SJSA1 (cell line): Measurements from ENCODE around the gene RASSF7. TPM values are rescaled to one million over a fixed set of nuclear protein-coding genes. Genes with fewer than 3 reads are reported as not detected.

Experiments used
- DNase-seq, 2 experiments: peaks; one replicate each; pipeline ENCODE4 v3.0.0-alpha.2; 2015 to 2020; ENCODE audit warnings: low spot score in 2 of 2, low read depth in 1 of 2
- H3K27ac ChIP-seq: fragments of 250-450 bp; sonication (Bioruptor Pico); 2 replicates; pipeline ENCODE4 v1.5.1; 2020; ENCODE audit warnings: mild to moderate bottlenecking, moderate library complexity
- H3K27me3 ChIP-seq: fragments of 250-450 bp; sonication (Bioruptor Pico); replicated peaks from 2 replicates; pipeline ENCODE4 v1.5.1; 2020; ENCODE audit warnings: mild to moderate bottlenecking, moderate library complexity
- H3K36me3 ChIP-seq: fragments of 250-450 bp; sonication (Bioruptor Pico); 2 replicates; pipeline ENCODE4 v1.5.1; 2020; ENCODE audit warnings: mild to moderate bottlenecking
- H3K4me1 ChIP-seq: fragments of 250-450 bp; sonication (Bioruptor Pico); replicated peaks from 2 replicates; pipeline ENCODE4 v1.6.1; 2021; ENCODE audit warnings: mild to moderate bottlenecking
- H3K4me3 ChIP-seq: fragments of 250-450 bp; sonication (Bioruptor Pico); 2 replicates; pipeline ENCODE4 v1.5.1; 2020; ENCODE audit warnings: mild to moderate bottlenecking
- H3K9me3 ChIP-seq: fragments of 250-450 bp; sonication (Bioruptor Pico); replicated peaks from 2 replicates; pipeline ENCODE4 v1.5.1; 2020; ENCODE audit warnings: mild to moderate bottlenecking
- total RNA-seq: library from RNA; depleted of rRNA; stranded (reverse); fragments of >200 nt; shearing (Covaris generic); gene quantifications from 2 replicates; pipeline ENCODE4 v1.2.3, GENCODE V29; 2014

Gene RASSF7
- total RNA-seq, 1 experiment from 2014 or later: 16.4 TPM

- Histone ChIP-seq H3K4me3 (no peak overlapping the region), H3K27me3 (no peaks in the 10 kb centered on the region), H3K4me1 (no peaks in the 10 kb centered on the region), H3K36me3 (peaks cover 24% of the 10 kb centered on the region), H3K27ac (no peak overlapping the region), H3K9me3 (no peaks in the 10 kb centered on the region)
- no peak for DNase-seq
Measured at GRCh38 chr11:586376-587316, 25.9 kb downstream of the RASSF7 start.

GRCh38 chr11:587546-587945, 26.8 kb downstream of the RASSF7 start:
- H3K9me3 ChIP-seq: no peaks in the 10 kb centered on the region
- H3K27ac ChIP-seq: no peak overlapping the region
- DNase-seq: no peak

DNA sequence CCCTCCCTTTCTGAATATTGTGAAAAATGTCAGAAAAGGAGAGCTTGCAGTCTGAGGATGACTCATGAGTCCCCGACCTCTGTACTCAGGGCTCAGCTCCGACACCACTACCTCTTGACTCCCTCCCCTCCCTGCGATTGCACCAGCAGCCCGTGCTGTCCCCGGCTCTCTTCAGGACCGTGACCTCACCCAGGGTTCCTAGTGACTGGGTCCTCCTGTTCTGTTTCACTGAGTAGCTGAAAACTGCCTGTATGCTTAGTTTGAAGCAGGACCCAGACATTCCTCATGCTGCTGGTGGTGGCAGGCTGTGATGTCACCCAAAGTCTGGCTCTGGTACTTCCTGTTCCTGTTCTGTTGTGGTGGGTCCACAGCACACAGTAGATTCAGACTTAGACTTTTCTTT, 27.2 kb downstream of the RASSF7 start:
- Histone ChIP-seq H3K36me3 (peaks cover 29% of the 10 kb centered on the region), H3K9me3 (no peaks in the 10 kb centered on the region), H3K4me3 (no peak overlapping the region), H3K27ac (no peak overlapping the region), H3K27me3 (no peaks in the 10 kb centered on the region), H3K4me1 (no peaks in the 10 kb centered on the region)
- no peak for DNase-seq

More at GRCh38 chr11:587546-587945, 26.8 kb downstream of the RASSF7 start:
- H3K4me3 ChIP-seq: no peak overlapping the region
- no peaks in the 10 kb centered on the region for H3K27me3 ChIP-seq
- no peaks in the 10 kb centered on the region for H3K4me1 ChIP-seq
- H3K36me3 ChIP-seq: peaks cover 27% of the 10 kb centered on the region

DNA sequence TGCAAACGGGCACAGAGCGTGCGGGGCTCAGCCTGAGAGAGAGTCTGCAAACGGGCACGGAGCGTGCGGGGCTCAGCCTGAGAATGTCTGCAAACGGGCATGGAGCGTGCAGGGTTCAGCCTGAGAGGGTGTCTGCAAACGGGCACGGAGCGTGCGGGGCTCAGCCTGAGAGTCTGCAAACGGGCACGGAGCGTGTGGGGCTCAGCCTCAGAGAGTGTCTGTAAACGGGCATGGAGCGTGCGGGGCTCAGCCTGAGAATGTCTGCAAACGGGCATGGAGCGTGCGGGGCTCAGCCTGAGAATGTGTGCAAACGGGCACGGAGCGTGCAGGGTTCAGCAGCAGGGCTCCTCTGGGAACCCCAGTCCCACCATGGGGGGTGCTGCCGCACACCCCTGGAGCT, 29.0 kb downstream of the RASSF7 start:
- DNase-seq: no peak
- Histone ChIP-seq H3K4me3 (no peak overlapping the region), H3K27ac (no peak overlapping the region), H3K27me3 (no peaks in the 10 kb centered on the region), H3K9me3 (no peaks in the 10 kb centered on the region), H3K4me1 (no peaks in the 10 kb centered on the region), H3K36me3 (peaks cover 31% of the 10 kb centered on the region)

- H3K4me1 ChIP-seq: no peaks in the 10 kb centered on the region
- H3K27me3 ChIP-seq: no peaks in the 10 kb centered on the region
- no peaks in the 10 kb centered on the region for H3K9me3 ChIP-seq
- H3K27ac ChIP-seq: no peak overlapping the region
- DNase-seq: no peak
- peaks cover 31% of the 10 kb centered on the region for H3K36me3 ChIP-seq
- no peak overlapping the region for H3K4me3 ChIP-seq
Measured at GRCh38 chr11:590997-591396, 30.2 kb downstream of the RASSF7 start.

- H3K27ac ChIP-seq: no peak overlapping the region
- H3K4me1 ChIP-seq: no peaks in the 10 kb centered on the region
- peaks cover 35% of the 10 kb centered on the region for H3K36me3 ChIP-seq
- H3K4me3 ChIP-seq: no peak overlapping the region
- H3K9me3 ChIP-seq: no peaks in the 10 kb centered on the region
- no peaks in the 10 kb centered on the region for H3K27me3 ChIP-seq
- DNase-seq: no peak
Measured at GRCh38 chr11:592501-592900, 31.7 kb downstream of the RASSF7 start.

- Histone ChIP-seq H3K4me1 (no peaks in the 10 kb centered on the region), H3K36me3 (peaks cover 30% of the 10 kb centered on the region), H3K9me3 (no peaks in the 10 kb centered on the region), H3K4me3 (no peak overlapping the region), H3K27me3 (no peaks in the 10 kb centered on the region), H3K27ac (no peak overlapping the region)
- no peak for DNase-seq
Measured at GRCh38 chr11:592918-593317, 32.1 kb downstream of the RASSF7 start.

- no peak for DNase-seq
- Histone ChIP-seq H3K4me3 (no peak overlapping the region), H3K4me1 (no peaks in the 10 kb centered on the region), H3K9me3 (no peaks in the 10 kb centered on the region), H3K27ac (no peak overlapping the region), H3K36me3 (peaks cover 26% of the 10 kb centered on the region), H3K27me3 (no peaks in the 10 kb centered on the region)
Measured at GRCh38 chr11:593347-593746, 32.6 kb downstream of the RASSF7 start.

- no peaks in the 10 kb centered on the region for H3K9me3 ChIP-seq
- H3K27ac ChIP-seq: no peak overlapping the region
- peaks cover 28% of the 10 kb centered on the region for H3K36me3 ChIP-seq
Measured at GRCh38 chr11:595400-595799, 34.6 kb downstream of the RASSF7 start.

DNA sequence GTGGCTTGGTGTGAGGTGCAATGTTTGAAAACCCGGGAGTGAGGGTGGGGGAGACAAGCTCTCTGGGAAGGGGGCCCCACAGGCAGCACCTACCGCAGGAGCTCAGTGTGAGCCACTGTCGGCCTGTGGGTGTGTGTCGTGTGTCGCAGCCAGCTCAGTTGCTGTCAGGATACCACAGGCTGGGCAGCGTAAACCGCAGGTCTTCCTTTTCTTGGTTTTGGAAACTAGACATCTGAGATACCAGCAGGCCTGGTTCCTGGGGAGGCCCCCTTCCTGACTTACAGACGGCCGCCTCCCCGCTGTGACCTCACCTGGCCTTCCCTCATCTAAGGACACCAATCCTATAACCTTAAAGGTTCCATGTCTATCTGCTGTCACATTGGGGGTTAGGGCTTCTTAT, 35.6 kb downstream of the RASSF7 start:
- H3K4me1 ChIP-seq: no peaks in the 10 kb centered on the region
- H3K9me3 ChIP-seq: no peaks in the 10 kb centered on the region
- peaks cover 28% of the 10 kb centered on the region for H3K36me3 ChIP-seq
- DNase-seq: no peak
- no peak overlapping the region for H3K27ac ChIP-seq
- no peak overlapping the region for H3K4me3 ChIP-seq
- H3K27me3 ChIP-seq: no peaks in the 10 kb centered on the region

More at GRCh38 chr11:595400-595799, 34.6 kb downstream of the RASSF7 start:
- no peak for DNase-seq
- H3K4me1 ChIP-seq: no peaks in the 10 kb centered on the region
- H3K4me3 ChIP-seq: no peak overlapping the region
- H3K27me3 ChIP-seq: no peaks in the 10 kb centered on the region

DNA sequence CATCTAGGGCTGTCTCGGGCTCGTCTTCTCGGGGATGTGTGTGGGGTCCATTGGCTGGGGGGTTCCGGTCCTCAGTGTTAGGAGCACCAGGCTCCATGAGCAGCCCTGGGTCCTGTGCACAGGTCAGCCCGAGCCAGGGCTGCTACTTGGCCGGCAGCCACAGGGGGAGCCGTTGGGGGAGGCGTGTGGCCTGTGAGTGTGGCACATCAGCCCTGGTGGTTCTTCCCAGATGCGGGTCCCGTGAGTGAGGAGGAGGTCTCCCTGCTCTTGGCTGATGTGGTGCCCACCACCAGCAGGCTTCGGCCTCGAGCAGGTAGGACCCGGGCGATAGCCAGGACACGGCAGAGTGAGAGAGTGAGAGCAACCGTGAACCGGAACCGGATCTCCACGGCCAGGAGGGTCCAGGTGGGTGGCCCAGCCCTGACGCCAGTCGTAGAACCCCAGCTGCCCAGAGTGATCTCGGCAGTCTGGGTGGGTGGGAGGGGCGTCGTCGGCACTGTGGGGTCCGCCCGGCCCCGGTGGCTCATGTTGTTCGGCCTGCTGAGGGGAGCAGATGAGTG, 36.5 kb downstream of the RASSF7 start:
- H3K36me3 ChIP-seq: peaks cover 36% of the 10 kb centered on the region
- H3K4me3 ChIP-seq: no peak overlapping the region
- H3K27ac ChIP-seq: no peak overlapping the region
- DNase-seq: no peak
- no peaks in the 10 kb centered on the region for H3K9me3 ChIP-seq
- no peaks in the 10 kb centered on the region for H3K4me1 ChIP-seq
- H3K27me3 ChIP-seq: no peaks in the 10 kb centered on the region

- peaks cover 31% of the 10 kb centered on the region for H3K36me3 ChIP-seq
- no peaks in the 10 kb centered on the region for H3K9me3 ChIP-seq
- no peak overlapping the region for H3K27ac ChIP-seq
- DNase-seq: no peak
- no peaks in the 10 kb centered on the region for H3K4me1 ChIP-seq
- H3K27me3 ChIP-seq: no peaks in the 10 kb centered on the region
- H3K4me3 ChIP-seq: no peak overlapping the region
Measured at GRCh38 chr11:598005-598680, 37.4 kb downstream of the RASSF7 start.

- Histone ChIP-seq H3K27ac (no peak overlapping the region), H3K4me1 (no peaks in the 10 kb centered on the region), H3K4me3 (no peak overlapping the region), H3K27me3 (no peaks in the 10 kb centered on the region), H3K36me3 (peaks cover 41% of the 10 kb centered on the region), H3K9me3 (no peaks in the 10 kb centered on the region)
- no peak for DNase-seq
Measured at GRCh38 chr11:601573-602245, 40.9 kb downstream of the RASSF7 start.
